GM18858 (cell line): ENCODE measurements around the gene RPL26.

Experiments
- ATAC-seq: cut with Tn5 transposase; IDR thresholded peaks from one replicate; pipeline ENCODE4 v1.9.1; 2021; ENCODE audit not compliant: unreplicated experiment

RPL26 gene

GRCh38 chr17:8332128-8332527 is 50.9 kb downstream of the RPL26 start:
- ATAC-seq = no peak
